Measurements from ENCODE around the gene SMPD3.

DNA sequence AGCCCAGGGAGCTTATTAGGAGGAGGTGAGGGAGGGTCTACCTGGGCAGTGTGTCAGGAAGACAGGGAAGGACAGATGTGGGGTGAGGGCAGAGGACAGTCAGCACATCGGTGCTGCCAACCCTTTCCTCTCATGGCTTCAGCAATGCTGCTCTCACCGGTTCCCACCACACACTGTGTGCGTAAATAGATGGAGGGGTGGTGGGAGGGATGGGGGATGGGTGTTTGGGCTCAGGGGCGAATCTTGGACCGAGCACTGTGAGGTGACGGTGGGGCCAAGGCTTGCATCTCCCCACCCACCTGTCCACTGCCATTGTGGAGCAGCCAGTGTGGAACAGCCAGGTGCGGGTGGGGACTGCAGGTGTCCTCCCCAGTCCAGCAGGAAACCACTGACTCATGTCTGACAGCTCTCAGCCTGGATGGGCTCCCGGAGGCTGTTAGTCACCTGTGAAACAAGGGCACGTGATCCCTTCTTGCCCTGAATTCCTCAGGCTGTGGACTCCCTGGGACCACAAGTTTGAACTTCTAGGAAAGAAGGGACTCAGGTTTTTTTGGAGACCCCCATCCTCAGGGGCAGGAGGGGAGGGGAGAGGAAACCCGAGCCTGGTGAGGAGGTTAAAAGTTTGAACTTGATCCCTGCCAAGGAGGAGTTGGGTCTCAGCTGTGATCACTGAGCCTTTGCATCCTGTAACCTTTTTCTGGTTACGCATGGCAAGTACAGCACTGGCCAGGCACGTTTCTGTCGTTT, 42.7 kb upstream of the SMPD3 start:
- TF ChIP-seq, protein P1, sequence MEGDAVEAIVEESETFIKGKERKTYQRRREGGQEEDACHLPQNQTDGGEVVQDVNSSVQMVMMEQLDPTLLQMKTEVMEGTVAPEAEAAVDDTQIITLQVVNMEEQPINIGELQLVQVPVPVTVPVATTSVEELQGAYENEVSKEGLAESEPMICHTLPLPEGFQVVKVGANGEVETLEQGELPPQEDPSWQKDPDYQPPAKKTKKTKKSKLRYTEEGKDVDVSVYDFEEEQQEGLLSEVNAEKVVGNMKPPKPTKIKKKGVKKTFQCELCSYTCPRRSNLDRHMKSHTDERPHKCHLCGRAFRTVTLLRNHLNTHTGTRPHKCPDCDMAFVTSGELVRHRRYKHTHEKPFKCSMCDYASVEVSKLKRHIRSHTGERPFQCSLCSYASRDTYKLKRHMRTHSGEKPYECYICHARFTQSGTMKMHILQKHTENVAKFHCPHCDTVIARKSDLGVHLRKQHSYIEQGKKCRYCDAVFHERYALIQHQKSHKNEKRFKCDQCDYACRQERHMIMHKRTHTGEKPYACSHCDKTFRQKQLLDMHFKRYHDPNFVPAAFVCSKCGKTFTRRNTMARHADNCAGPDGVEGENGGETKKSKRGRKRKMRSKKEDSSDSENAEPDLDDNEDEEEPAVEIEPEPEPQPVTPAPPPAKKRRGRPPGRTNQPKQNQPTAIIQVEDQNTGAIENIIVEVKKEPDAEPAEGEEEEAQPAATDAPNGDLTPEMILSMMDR (conservative IDR thresholded peaks at IDR 0.05; ENCODE audit: low read depth, low read length), result no peak
- TF ChIP-seq EZH2 (IDR thresholded peaks at IDR 0.05; ENCODE audit: borderline replicate concordance, low read depth, low read length, poor library complexity, severe bottlenecking), result no peak
